Measurements from ENCODE around the gene G0S2.
A peak's percentile ranks its signal among the peaks of the same experiment; 100 is the strongest.

The G0S2 gene

DNA sequence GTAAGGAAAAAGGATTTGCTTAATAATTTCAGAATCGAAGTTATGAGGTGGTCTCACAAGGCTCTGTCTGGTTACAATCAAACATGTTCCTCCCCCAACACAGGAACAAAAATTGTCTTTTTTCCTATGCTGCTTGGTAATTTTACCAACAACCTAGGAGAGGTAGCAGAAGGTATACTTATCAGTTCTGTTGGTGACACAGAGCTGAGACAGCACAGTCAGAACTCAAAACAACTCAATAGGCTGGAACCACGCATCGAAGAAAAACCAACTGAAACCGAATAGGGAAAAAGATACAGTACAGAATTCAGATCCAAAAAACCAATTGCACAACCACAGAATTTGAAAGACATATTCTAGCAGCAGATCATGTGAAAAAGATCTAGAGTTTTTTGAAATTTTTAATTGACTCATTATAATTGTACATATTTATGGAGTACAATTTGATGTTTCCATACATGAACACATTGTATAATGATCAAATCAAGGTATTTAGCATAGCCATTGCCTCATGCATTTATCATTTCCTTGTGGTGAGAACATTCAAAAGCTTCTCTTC lies 3.8 kb downstream of the G0S2 start:
- TF ChIP-seq, protein P1, sequence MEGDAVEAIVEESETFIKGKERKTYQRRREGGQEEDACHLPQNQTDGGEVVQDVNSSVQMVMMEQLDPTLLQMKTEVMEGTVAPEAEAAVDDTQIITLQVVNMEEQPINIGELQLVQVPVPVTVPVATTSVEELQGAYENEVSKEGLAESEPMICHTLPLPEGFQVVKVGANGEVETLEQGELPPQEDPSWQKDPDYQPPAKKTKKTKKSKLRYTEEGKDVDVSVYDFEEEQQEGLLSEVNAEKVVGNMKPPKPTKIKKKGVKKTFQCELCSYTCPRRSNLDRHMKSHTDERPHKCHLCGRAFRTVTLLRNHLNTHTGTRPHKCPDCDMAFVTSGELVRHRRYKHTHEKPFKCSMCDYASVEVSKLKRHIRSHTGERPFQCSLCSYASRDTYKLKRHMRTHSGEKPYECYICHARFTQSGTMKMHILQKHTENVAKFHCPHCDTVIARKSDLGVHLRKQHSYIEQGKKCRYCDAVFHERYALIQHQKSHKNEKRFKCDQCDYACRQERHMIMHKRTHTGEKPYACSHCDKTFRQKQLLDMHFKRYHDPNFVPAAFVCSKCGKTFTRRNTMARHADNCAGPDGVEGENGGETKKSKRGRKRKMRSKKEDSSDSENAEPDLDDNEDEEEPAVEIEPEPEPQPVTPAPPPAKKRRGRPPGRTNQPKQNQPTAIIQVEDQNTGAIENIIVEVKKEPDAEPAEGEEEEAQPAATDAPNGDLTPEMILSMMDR (IDR thresholded peaks at IDR 0.05; ENCODE audit: control insufficient read depth, extremely low read depth, insufficient read depth) = no peak
- no peak overlapping the region for H3K4me3 ChIP-seq (ENCODE audit: low read depth, low read length)
- DNase-seq (ENCODE audit: low read depth) = no peak

DNA sequence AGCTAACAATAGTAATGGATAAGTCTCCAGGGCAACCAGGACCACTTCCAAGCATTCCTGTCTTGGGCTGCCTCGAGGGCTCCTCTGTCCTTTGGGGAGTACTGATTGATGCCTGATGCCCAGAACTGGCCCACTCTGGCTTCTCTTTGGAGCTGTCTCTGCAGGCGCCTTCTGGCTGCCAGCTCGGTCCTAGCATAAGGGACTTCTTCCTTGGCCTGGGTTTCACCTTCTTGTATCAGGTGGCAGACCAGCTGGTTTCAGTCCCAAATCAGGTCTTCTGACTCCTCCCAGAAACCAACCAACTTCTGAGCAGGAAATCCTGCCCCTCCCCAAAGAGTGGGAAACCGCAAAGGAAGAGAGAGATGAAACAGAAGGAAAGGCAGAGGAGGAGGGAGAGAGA lies 10.6 kb downstream of the G0S2 start:
- H3K4me3 ChIP-seq (ENCODE audit: low read depth, low read length) = no peak overlapping the region
- TF ChIP-seq, protein P1 (IDR thresholded peaks at IDR 0.05; ENCODE audit: control insufficient read depth, extremely low read depth, insufficient read depth) = no peak
- no peak for DNase-seq (ENCODE audit: low read depth)

DNA sequence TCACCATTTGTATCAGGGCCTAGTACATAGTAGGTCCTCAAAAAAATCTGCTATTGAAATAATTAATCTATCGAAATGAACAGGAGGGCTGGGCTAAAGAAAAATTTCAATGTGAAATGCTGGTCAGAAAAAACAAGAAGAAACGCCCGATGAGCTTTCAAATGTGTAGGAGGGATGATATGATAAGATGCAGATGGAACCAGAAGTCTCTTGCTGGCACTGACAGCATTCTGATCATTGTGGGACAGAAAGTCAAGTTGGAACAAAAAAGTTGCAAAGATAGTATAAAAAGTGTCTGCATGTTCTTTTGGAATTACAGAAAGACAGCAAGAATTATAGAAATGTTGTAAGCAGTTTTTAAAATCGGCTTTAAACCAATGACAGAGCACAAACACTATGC lies 11.1 kb downstream of the G0S2 start:
- no peak overlapping the region for H3K4me3 ChIP-seq (ENCODE audit: low read depth, low read length)
- no peak for DNase-seq (ENCODE audit: low read depth)
- TF ChIP-seq, protein P1 (IDR thresholded peaks at IDR 0.05; ENCODE audit: control insufficient read depth, extremely low read depth, insufficient read depth) = no peak

DNA sequence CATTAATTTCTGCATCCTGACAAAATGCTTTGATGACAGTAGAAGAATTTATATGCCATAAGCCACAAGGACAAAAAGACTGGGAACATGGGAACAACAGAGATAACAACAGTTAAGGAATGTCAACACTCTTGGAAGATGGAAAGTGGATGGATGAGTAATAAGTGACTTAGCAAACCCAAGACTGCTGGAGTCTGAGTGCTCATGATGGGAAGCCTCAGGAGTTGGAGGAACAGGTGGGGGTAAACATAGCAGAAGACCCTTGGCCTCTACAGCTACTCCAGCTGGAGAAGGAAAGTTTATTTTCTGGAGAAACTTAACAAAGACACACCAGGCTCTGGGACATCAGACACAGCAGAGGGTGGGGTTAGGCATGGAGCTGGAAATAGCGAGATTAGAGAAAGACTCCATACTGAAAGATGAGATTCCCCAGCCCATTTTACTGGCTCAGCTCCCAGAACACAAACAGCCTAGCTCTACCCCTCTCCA lies 13.6 kb downstream of the G0S2 start:
- no peak for DNase-seq (ENCODE audit: low read depth)
- TF ChIP-seq, protein P1 (IDR thresholded peaks at IDR 0.05; ENCODE audit: control insufficient read depth, extremely low read depth, insufficient read depth) = no peak
- no peak overlapping the region for H3K4me3 ChIP-seq (ENCODE audit: low read depth, low read length)

DNA sequence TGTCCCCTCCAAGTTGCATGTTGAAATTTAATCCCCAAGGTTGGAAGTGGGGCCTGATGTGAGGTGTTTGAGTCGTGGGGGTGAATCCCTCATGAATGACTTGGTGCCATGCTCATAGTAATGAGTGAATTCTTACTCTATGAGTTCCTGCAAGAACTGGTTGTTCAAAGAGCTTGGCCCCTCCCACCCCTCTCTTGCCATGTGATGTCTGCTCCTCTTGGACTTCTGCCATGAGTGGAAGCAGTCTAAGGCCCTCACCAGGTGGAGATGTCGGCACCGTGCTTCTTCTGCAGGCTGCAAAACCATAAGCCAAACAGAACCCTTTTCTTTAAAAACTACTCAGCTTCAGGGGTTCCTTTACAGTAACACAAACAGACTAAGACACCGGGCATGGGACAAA lies 14.3 kb downstream of the G0S2 start:
- peak; percentile 8 for DNase-seq (ENCODE audit: low read depth)
- TF ChIP-seq, protein P1 (IDR thresholded peaks at IDR 0.05; ENCODE audit: control insufficient read depth, extremely low read depth, insufficient read depth) = no peak
- H3K4me3 ChIP-seq (ENCODE audit: low read depth, low read length) = no peak overlapping the region

- DNase-seq (ENCODE audit: low read depth) = no peak
- no peak overlapping the region for H3K4me3 ChIP-seq (ENCODE audit: low read depth, low read length)
- TF ChIP-seq, protein P1 (IDR thresholded peaks at IDR 0.05; ENCODE audit: control insufficient read depth, extremely low read depth, insufficient read depth) = no peak
These were observed 16.0 kb downstream of the G0S2 start for GRCh38 chr1:209691237-209691636.

DNA sequence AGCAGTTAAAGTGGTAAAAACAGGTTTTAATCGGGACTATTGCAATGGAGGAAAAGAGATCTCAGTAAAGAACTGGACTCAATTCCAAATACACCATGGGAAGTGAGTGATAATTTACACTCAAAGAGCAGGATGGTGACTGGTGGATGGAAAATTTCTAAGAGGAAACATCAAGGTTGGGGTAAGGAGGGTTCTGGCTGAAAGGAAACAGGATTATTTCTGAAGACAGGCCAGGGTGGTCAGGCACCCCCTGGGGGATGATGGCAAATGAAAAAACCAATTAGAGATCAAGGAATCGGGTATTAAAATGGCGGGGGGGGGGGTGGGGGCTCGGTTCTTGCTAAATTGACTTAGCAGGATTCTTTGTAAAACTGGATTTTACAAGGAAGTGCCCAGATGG lies 17.1 kb downstream of the G0S2 start:
- DNase-seq (ENCODE audit: low read depth) = no peak
- TF ChIP-seq, protein P1 (IDR thresholded peaks at IDR 0.05; ENCODE audit: control insufficient read depth, extremely low read depth, insufficient read depth) = no peak
- no peak overlapping the region for H3K4me3 ChIP-seq (ENCODE audit: low read depth, low read length)
